Endothelial cell (in vitro differentiated cells): Measurements from ENCODE around the gene FAM156B. TPM values are rescaled to one million over a fixed set of nuclear protein-coding genes. Genes with fewer than 3 reads are reported as not detected.
"Not testable (repeated sequence)": the region's sequence is repeated elsewhere in the genome, so short reads cannot be mapped to it uniquely, and the experiment has no call there.

Source experiments
- DNase-seq: peaks from one replicate; pipeline ENCODE4 v3.0.0; 2021; ENCODE audit warnings: low spot score
- H3K27ac Mint-ChIP-seq: one replicate; pipeline ENCODE4 v1.8.0; 2021; ENCODE audit warnings: mixed read lengths, inconsistent platforms; ENCODE audit not compliant: unreplicated experiment
- H3K27me3 Mint-ChIP-seq: one replicate; pipeline ENCODE4 v1.8.0; 2021; ENCODE audit warnings: mild to moderate bottlenecking, moderate library complexity, mixed read lengths, inconsistent platforms; ENCODE audit not compliant: unreplicated experiment
- H3K36me3 Mint-ChIP-seq: one replicate; pipeline ENCODE4 v1.8.0; 2021; ENCODE audit warnings: mild to moderate bottlenecking, low read depth, mixed read lengths, inconsistent platforms; ENCODE audit not compliant: unreplicated experiment
- H3K4me1 Mint-ChIP-seq: one replicate; pipeline ENCODE4 v1.8.0; 2021; ENCODE audit warnings: mild to moderate bottlenecking, mixed read lengths, inconsistent platforms; ENCODE audit not compliant: unreplicated experiment
- H3K4me3 Mint-ChIP-seq: one replicate; pipeline ENCODE4 v1.8.0; 2021; ENCODE audit warnings: mild to moderate bottlenecking, mixed read lengths, inconsistent platforms; ENCODE audit not compliant: unreplicated experiment
- H3K9me3 Mint-ChIP-seq: one replicate; pipeline ENCODE4 v1.8.0; 2021; ENCODE audit warnings: mixed read lengths, inconsistent platforms; ENCODE audit not compliant: unreplicated experiment
- CTCF ChIP-seq: fragments of 200-600 bp; sonication (generic); IDR thresholded peaks from one replicate; pipeline ENCODE4 v1.5.0; 2021; ENCODE audit warnings: antibody characterized with exemption; ENCODE audit not compliant: unreplicated experiment
- long read RNA-seq: library from polyadenylated mRNA; unstranded; transcript quantifications from one replicate; pipeline ENCODE4 v2.0.0, GENCODE V29; 2020; ENCODE audit not compliant: unreplicated experiment
- total RNA-seq: library from RNA; stranded (reverse); fragmentation: NEBNext Ultra II Directional; extraction: Animal tissue kit (Norgen Biotek cat#: 25700); gene quantifications from one replicate; pipeline ENCODE4 v1.2.1, GENCODE V29; 2021; ENCODE audit not compliant: unreplicated experiment

Gene FAM156B
- total RNA-seq = 9.5 TPM
- long read RNA-seq, partial matches to known transcripts = 0 of 5 reads
- long read RNA-seq, other reads (novel, unspliced or antisense) = 2 of 5 reads

- not testable (repeated sequence) for H3K27ac Mint-ChIP-seq, H3K4me1 Mint-ChIP-seq, H3K36me3 Mint-ChIP-seq, H3K4me3 Mint-ChIP-seq, H3K9me3 Mint-ChIP-seq, DNase-seq, H3K27me3 Mint-ChIP-seq
Observed at GRCh38 chrX:52896855-52897709, at the start of gene FAM156B. Gene FAM156B, plus strand, starts transcription at chrX:52897330. Its CDS starts 9,896 bp downstream, at chrX:52907226.

GRCh38 chrX:52852110-52852860, 44.8 kb upstream of the FAM156B start:
- Mint-ChIP-seq H3K4me1 (peaks cover 3% of the 10 kb centered on the region), H3K27me3 (no peaks in the 10 kb centered on the region), H3K9me3 (no peaks in the 10 kb centered on the region), H3K4me3 (no peak overlapping the region), H3K27ac (no peak overlapping the region), H3K36me3 (no peaks in the 10 kb centered on the region)
- no peak for TF ChIP-seq CTCF
- DNase-seq = no peak

GRCh38 chrX:52856991-52857525, 40.1 kb upstream of the FAM156B start:
- H3K9me3 Mint-ChIP-seq, H3K27me3 Mint-ChIP-seq, H3K4me3 Mint-ChIP-seq, H3K36me3 Mint-ChIP-seq, H3K4me1 Mint-ChIP-seq, H3K27ac Mint-ChIP-seq, DNase-seq: not testable (repeated sequence)

GRCh38 chrX:52865343-52865998, 31.7 kb upstream of the FAM156B start:
- no peak for TF ChIP-seq CTCF
- H3K27ac Mint-ChIP-seq = no peak overlapping the region
- no peak for DNase-seq
- no peaks in the 10 kb centered on the region for H3K36me3 Mint-ChIP-seq
- no peaks in the 10 kb centered on the region for H3K4me1 Mint-ChIP-seq
- peaks cover 2% of the 10 kb centered on the region for H3K27me3 Mint-ChIP-seq
- H3K9me3 Mint-ChIP-seq = no peaks in the 10 kb centered on the region
- no peak overlapping the region for H3K4me3 Mint-ChIP-seq

GRCh38 chrX:52867610-52868348, 29.4 kb upstream of the FAM156B start, which contains the start of gene XAGE3:
Gene XAGE3, minus strand, starts transcription at chrX:52868083. Its CDS starts 950 bp downstream, at chrX:52867133.
- Mint-ChIP-seq H3K9me3 (no peaks in the 10 kb centered on the region), H3K4me1 (no peaks in the 10 kb centered on the region), H3K27me3 (peaks cover 2% of the 10 kb centered on the region), H3K27ac (no peak within 1 kb of the TSS), H3K4me3 (no peak within 1 kb of the TSS), H3K36me3 (no peaks in the 10 kb centered on the region)
- no peak for DNase-seq
- no peak for TF ChIP-seq CTCF
